CD4-positive, alpha-beta memory T cell (primary cell): Measurements from ENCODE around the gene MT1B. TPM values are rescaled to one million over a fixed set of nuclear protein-coding genes. Genes with fewer than 3 reads are reported as not detected.
"Not testable (repeated sequence)": the region's sequence is repeated elsewhere in the genome, so short reads cannot be mapped to it uniquely, and the experiment has no call there.

ENCODE experiments used
- CTCF ChIA-PET: fragments of 350-600 bp; sonication (Branson Sonifier 250); formaldehyde crosslinking; loops from one replicate; lab custom pipeline; 2021; ENCODE audit warnings: inconsistent platforms; ENCODE audit not compliant: partially characterized antibody; lab: Charles Lee
- POLR2A ChIA-PET: fragments of 350-600 bp; sonication (Branson Sonifier 250); formaldehyde crosslinking; loops from one replicate; lab custom pipeline; 2021; ENCODE audit not compliant: partially characterized antibody; lab: Charles Lee
- DNase-seq, 5 donors: peaks; one replicate each; pipeline versions ENCODE4 v3.0.0 to v3.0.0-alpha.2; 2020 to 2022; ENCODE audit warnings: mixed read lengths in 1 of 5
- H3K27ac ChIP-seq: one replicate; pipeline ENCODE4 v1.7.0; 2013; ENCODE audit warnings: low read depth, low read length
- H3K27me3 ChIP-seq: 2 replicates; pipeline ENCODE4 v1.7.0; 2013; ENCODE audit warnings: mild to moderate bottlenecking, low read length, moderate library complexity; ENCODE audit not compliant: insufficient read depth
- H3K36me3 ChIP-seq: 2 replicates; pipeline ENCODE4 v1.7.0; 2013; ENCODE audit warnings: mild to moderate bottlenecking, low read length, moderate library complexity; ENCODE audit not compliant: insufficient read depth
- H3K4me1 ChIP-seq: 2 replicates; pipeline ENCODE4 v1.7.0; 2013; ENCODE audit warnings: mild to moderate bottlenecking, low read length, moderate library complexity; ENCODE audit not compliant: insufficient read depth
- H3K4me3 ChIP-seq, 2 donors: one replicate each; pipeline ENCODE4 v1.7.0; 2013; ENCODE audit warnings: low read length in 2 of 2, mild to moderate bottlenecking in 1 of 2
- H3K9me3 ChIP-seq, 2 donors: one replicate each; pipeline ENCODE4 v1.7.0; 2013; ENCODE audit warnings: low read length in 2 of 2, control low read depth in 1 of 2; ENCODE audit not compliant: control insufficient read depth in 1 of 2
- H3K27ac Mint-ChIP-seq, 7 donors: one replicate each; pipeline ENCODE4 v1.8.0; 2020 to 2021; ENCODE audit warnings: mixed read lengths in 7 of 7, mild to moderate bottlenecking in 6 of 7, inconsistent platforms in 3 of 7, moderate library complexity in 3 of 7
- H3K27me3 Mint-ChIP-seq, 2 donors: one replicate each; pipeline ENCODE4 v1.8.0; 2020 to 2021; ENCODE audit warnings: mixed read lengths in 2 of 2
- H3K36me3 Mint-ChIP-seq, 2 donors: one replicate each; pipeline ENCODE4 v1.8.0; 2020 to 2021; ENCODE audit warnings: mixed read lengths in 2 of 2, inconsistent platforms in 1 of 2, mild to moderate bottlenecking in 1 of 2
- H3K4me1 Mint-ChIP-seq, 4 donors: one replicate each; pipeline ENCODE4 v1.8.0; 2020 to 2021; ENCODE audit warnings: mixed read lengths in 4 of 4, mild to moderate bottlenecking in 1 of 4
- H3K4me3 Mint-ChIP-seq, 8 donors: one replicate each; pipeline ENCODE4 v1.8.0; 2020 to 2021; ENCODE audit warnings: mixed read lengths in 8 of 8, mild to moderate bottlenecking in 7 of 8, moderate library complexity in 6 of 8, inconsistent platforms in 3 of 8
- H3K9me3 Mint-ChIP-seq, 8 donors: one replicate each; pipeline ENCODE4 v1.8.0; 2020 to 2021; ENCODE audit warnings: mixed read lengths in 8 of 8, mild to moderate bottlenecking in 5 of 8, inconsistent platforms in 3 of 8, moderate library complexity in 1 of 8
- intact Hi-C: fragments of 100-400 bp; cut with micrococcal nuclease; formaldehyde crosslinking; loops from one replicate; pipeline ENCODE4 v1.15.1; 2023
- polyA plus RNA-seq, 2 donors: library from polyadenylated mRNA; unstranded; fragments of 300-500 nt; fragmentation: Illumina TruSeq; gene quantifications; one replicate each; pipeline ENCODE4 v1.2.3, GENCODE V29; 2021
- total RNA-seq, 2 experiments: library from RNA; stranded (reverse); gene quantifications; one replicate each; pipeline ENCODE4 v1.2.3, GENCODE V29; 2021

The MT1B gene
- total and polyA plus RNA-seq, 4 experiments from 2014 or later, result not detected

GRCh38 chr16:56674570-56674969 lies 22.9 kb downstream of the MT1B start:
- peaks cover 9 to 14% (median 12%) of the 10 kb centered on the region in 4 donors for H3K4me1 Mint-ChIP-seq
- DNase-seq, H3K27me3 ChIP-seq, H3K36me3 ChIP-seq, H3K9me3 Mint-ChIP-seq, H3K27ac ChIP-seq, H3K9me3 ChIP-seq, H3K4me3 ChIP-seq, H3K36me3 Mint-ChIP-seq, H3K27ac Mint-ChIP-seq: not testable (repeated sequence)
- ChIA-PET CTCF (interaction anchor here (1.7 to 2.2 kb wide), 2 partner anchors 27 to 73 kb away, joined by 5 to 9 read pairs; no protein-coding TSS in a partner anchor), POLR2A (interaction anchor here (0.7 to 1.5 kb wide), 2 partner anchors 8 to 54 kb away, joined by 3 to 6 read pairs; partner anchors contain the start of gene MT1X)
- H3K27me3 Mint-ChIP-seq, result peaks cover 14 to 33% of the 10 kb centered on the region in 2 donors
- intact Hi-C loops, result loop anchor here (1.0 kb wide), 1 partner anchor 28 kb away; no protein-coding TSS in a partner anchor
- peaks cover 13% of the 10 kb centered on the region for H3K4me1 ChIP-seq
- H3K4me3 Mint-ChIP-seq, result peak overlapping the region in 1 of 8 donors; percentile 21

- Mint-ChIP-seq H3K4me3 (peak overlapping the region; percentile 73 to 83 (median 78)), H3K9me3 (no peaks in the 10 kb centered on the region), H3K36me3 (no peaks in the 10 kb centered on the region), H3K27ac (peak overlapping the region in 5 of 7 donors; percentile 30 to 84 (median 39)), H3K27me3 (peaks cover 7 to 27% of the 10 kb centered on the region in 2 donors), H3K4me1 (peaks cover 7 to 13% (median 8%) of the 10 kb centered on the region in 4 donors)
- ChIA-PET POLR2A (interaction anchor here (0.6 to 1.3 kb wide), 5 partner anchors 11 to 241 kb away, joined by 3 to 4 read pairs (median 3); partner anchors contain the start of gene MT2A), CTCF (interaction anchor here (0.7 to 1.7 kb wide), 5 partner anchors 13 to 99 kb away, joined by 3 to 8 read pairs (median 4); no protein-coding TSS in a partner anchor)
- Histone ChIP-seq H3K9me3 (no peaks in the 10 kb centered on the region), H3K4me1 (peaks cover 9% of the 10 kb centered on the region), H3K27me3 (no peaks in the 10 kb centered on the region), H3K36me3 (no peaks in the 10 kb centered on the region), H3K4me3 (no peak overlapping the region), H3K27ac (no peak overlapping the region)
- intact Hi-C loops, result no loop called here
- DNase-seq, result peak in 4 of 5 donors; percentile 25 to 68 (median 40)
Measured at GRCh38 chr16:56675685-56676210, 24.1 kb downstream of the MT1B start.

GRCh38 chr16:56677474-56677873 lies 25.8 kb downstream of the MT1B start:
- peaks cover 13 to 26% (median 15%) of the 10 kb centered on the region in 4 donors for H3K4me1 Mint-ChIP-seq
- peak overlapping the region in 1 of 8 donors; percentile 20 for H3K4me3 Mint-ChIP-seq
- peaks cover 2 to 16% of the 10 kb centered on the region in 2 donors for H3K27me3 Mint-ChIP-seq
- POLR2A ChIA-PET, result no interaction called here
- Histone ChIP-seq H3K4me1 (peaks cover 17% of the 10 kb centered on the region), H3K27ac (no peak overlapping the region), H3K36me3 (no peaks in the 10 kb centered on the region), H3K27me3 (no peaks in the 10 kb centered on the region), H3K9me3 (no peaks in the 10 kb centered on the region), H3K4me3 (no peak overlapping the region)
- no peak for DNase-seq
- H3K36me3 Mint-ChIP-seq, result peaks cover 0 to 6% of the 10 kb centered on the region in 2 donors
- no peak overlapping the region for H3K27ac Mint-ChIP-seq
- no peaks in the 10 kb centered on the region for H3K9me3 Mint-ChIP-seq
- CTCF ChIA-PET, result interaction anchor here (0.6 to 2.4 kb wide), 5 partner anchors 24 to 100 kb away, joined by 3 to 9 read pairs (median 3); no protein-coding TSS in a partner anchor
- intact Hi-C loops, result no loop called here

GRCh38 chr16:56679078-56679730 lies 27.5 kb downstream of the MT1B start:
- peaks cover 18 to 40% (median 26%) of the 10 kb centered on the region in 4 donors for H3K4me1 Mint-ChIP-seq
- peaks cover 32% of the 10 kb centered on the region for H3K4me1 ChIP-seq
- ChIA-PET POLR2A (interaction anchor here (1.3 kb wide), 1 partner anchor 10 kb away, joined by 3 read pairs; the partner anchor contains the start of gene MT1H), CTCF (interaction anchor here (0.9 to 2.4 kb wide), 2 partner anchors 23 to 70 kb away, joined by 3 to 9 read pairs; no protein-coding TSS in a partner anchor)
- H3K27me3 Mint-ChIP-seq, result peaks cover 0 to 6% of the 10 kb centered on the region in 2 donors
- intact Hi-C loops, result no loop called here
- H3K4me3 Mint-ChIP-seq, result no peak overlapping the region
- no peaks in the 10 kb centered on the region for H3K9me3 Mint-ChIP-seq
- H3K36me3 ChIP-seq, result no peaks in the 10 kb centered on the region
- H3K27ac Mint-ChIP-seq, result peak overlapping the region in 1 of 7 donors; percentile 97
- H3K27ac ChIP-seq, result no peak overlapping the region
- no peak overlapping the region for H3K4me3 ChIP-seq
- no peaks in the 10 kb centered on the region for H3K27me3 ChIP-seq
- no peaks in the 10 kb centered on the region for H3K9me3 ChIP-seq
- peaks cover under 1 to 6% of the 10 kb centered on the region in 2 donors for H3K36me3 Mint-ChIP-seq
- no peak for DNase-seq

GRCh38 chr16:56679818-56680217 lies 28.1 kb downstream of the MT1B start:
- H3K4me1 ChIP-seq, result peaks cover 32% of the 10 kb centered on the region
- no peak overlapping the region for H3K4me3 ChIP-seq
- POLR2A ChIA-PET, result interaction anchor here (1.3 kb wide), 1 partner anchor 10 kb away, joined by 3 read pairs; the partner anchor contains the start of gene MT1H
- H3K4me3 Mint-ChIP-seq, result no peak overlapping the region
- peaks cover 17 to 41% (median 26%) of the 10 kb centered on the region in 4 donors for H3K4me1 Mint-ChIP-seq
- intact Hi-C loops, result loop anchor here (5.0 kb wide), 1 partner anchor 228 kb away; the partner anchor contains the start of genes NUDT21 and OGFOD1
- H3K27me3 Mint-ChIP-seq, result peaks cover 0 to 4% of the 10 kb centered on the region in 2 donors
- CTCF ChIA-PET, result interaction anchor here (0.9 to 2.6 kb wide), 2 partner anchors 70 to 103 kb away, joined by 3 to 6 read pairs; no protein-coding TSS in a partner anchor
- H3K9me3 ChIP-seq, result no peaks in the 10 kb centered on the region
- H3K27me3 ChIP-seq, result no peaks in the 10 kb centered on the region
- no peaks in the 10 kb centered on the region for H3K9me3 Mint-ChIP-seq
- no peak overlapping the region for H3K27ac ChIP-seq
- no peak for DNase-seq
- no peaks in the 10 kb centered on the region for H3K36me3 ChIP-seq
- peaks cover 4 to 6% of the 10 kb centered on the region in 2 donors for H3K36me3 Mint-ChIP-seq
- peak overlapping the region in 2 of 7 donors; percentile 36 to 97 for H3K27ac Mint-ChIP-seq

GRCh38 chr16:56681939-56682702 lies 30.4 kb downstream of the MT1B start, which contains the start of gene MT1X:
Gene MT1X, plus strand, starts transcription at chr16:56682470. Its CDS starts 71 bp downstream, at chr16:56682541.
- Mint-ChIP-seq H3K27ac (peak within 1 kb of the TSS; percentile 96 to 99 (median 97)), H3K4me3 (peak within 1 kb of the TSS; percentile 94 to 99 (median 96)), H3K4me1 (peaks cover 13 to 31% (median 18%) of the 10 kb centered on the region in 4 donors), H3K27me3 (no peaks in the 10 kb centered on the region), H3K36me3 (peaks cover 8 to 14% of the 10 kb centered on the region in 2 donors), H3K9me3 (peaks cover 0 to 4% (median 1%) of the 10 kb centered on the region in 8 donors)
- intact Hi-C loops, result loop anchor here (1.0 to 5.0 kb wide), 6 partner anchors 19 to 230 kb away; partner anchors contain the start of genes MT2A, NUDT21, NUP93 and OGFOD1
- Histone ChIP-seq H3K27ac (peak within 1 kb of the TSS; percentile 74), H3K9me3 (no peaks in the 10 kb centered on the region), H3K27me3 (no peaks in the 10 kb centered on the region), H3K4me1 (peaks cover 22% of the 10 kb centered on the region), H3K36me3 (no peaks in the 10 kb centered on the region), H3K4me3 (peak within 1 kb of the TSS; percentile 64 to 79)
- ChIA-PET POLR2A (interaction anchor here (1.0 to 2.9 kb wide), 14 partner anchors 8 to 231 kb away, joined by 3 to 30 read pairs (median 6); partner anchors contain the start of genes MT1F, MT1H, MT2A and NUDT21), CTCF (interaction anchor here (1.1 to 3.3 kb wide), 7 partner anchors 9 to 105 kb away, joined by 3 to 12 read pairs (median 6); no protein-coding TSS in a partner anchor)
- DNase-seq, result peak; percentile 83 to 93 (median 92)
